HepG2 (cell line): ENCODE data around the gene HYAL2. TPM values are rescaled to one million over a fixed set of nuclear protein-coding genes. Genes with fewer than 3 reads are reported as not detected.

Source experiments
- AFF4 ChIP-seq: sonication (generic); formaldehyde crosslinking; IDR thresholded peaks from 2 replicates; pipeline ENCODE4 v1.4.0; 2020; ENCODE audit warnings: missing genetic modification reagents
- FOXP1 ChIP-seq, 2 experiments: fragments of 450-650 bp in 1 of 2; IDR thresholded peaks; 2 replicates each; pipeline ENCODE4 v1.6.1; 2017 to 2018; ENCODE audit warnings: antibody characterized with exemption in 1 of 2
- GATAD1 ChIP-seq: IDR thresholded peaks from 2 replicates; pipeline ENCODE4 v1.6.1; 2016; ENCODE audit warnings: missing genetic modification reagents, missing compliant biosample characterization
- IKZF4 ChIP-seq: sonication (generic); formaldehyde crosslinking; IDR thresholded peaks from 2 replicates; pipeline ENCODE4 v1.5.1; 2020; ENCODE audit warnings: borderline replicate concordance, mild to moderate bottlenecking, low read depth, missing genetic modification reagents; ENCODE audit errors: not compliant biosample characterization
- MAF1 ChIP-seq: sonication (generic); formaldehyde crosslinking; IDR thresholded peaks from 2 replicates; pipeline ENCODE4 v1.5.0; 2020; ENCODE audit warnings: missing genetic modification reagents, borderline replicate concordance
- MAX ChIP-seq: IDR thresholded peaks from 2 replicates; pipeline ENCODE4 v1.6.1; 2012; ENCODE audit warnings: inconsistent platforms
- MLX ChIP-seq: IDR thresholded peaks from 2 replicates; pipeline ENCODE4 v1.6.1; 2016
- NR2F1 ChIP-seq, 2 experiments: fragments of 450-650 bp in 1 of 2; formaldehyde crosslinking in 1 of 2; IDR thresholded peaks; 2 replicates each; pipeline versions ENCODE4 v1.5.0 to v1.6.1; 2016 to 2020; ENCODE audit warnings: mild to moderate bottlenecking in 1 of 2, missing compliant biosample characterization in 1 of 2, missing genetic modification reagents in 1 of 2, moderate library complexity in 1 of 2
- SIX1 ChIP-seq: sonication (generic); formaldehyde crosslinking; IDR thresholded peaks from 2 replicates; pipeline ENCODE4 v1.4.0; 2020; ENCODE audit warnings: missing genetic modification reagents, borderline replicate concordance
- TFDP2 ChIP-seq: sonication (generic); formaldehyde crosslinking; IDR thresholded peaks from 2 replicates; pipeline ENCODE4 v1.4.0; 2020; ENCODE audit warnings: missing genetic modification reagents
- ZBTB2 ChIP-seq: sonication (generic); formaldehyde crosslinking; IDR thresholded peaks from 2 replicates; pipeline ENCODE4 v1.8.0; 2022; ENCODE audit warnings: low read depth, missing genetic modification reagents
- ZKSCAN8 ChIP-seq: IDR thresholded peaks from 2 replicates; pipeline ENCODE4 v1.6.1; 2016; ENCODE audit warnings: borderline replicate concordance, missing genetic modification reagents, missing compliant biosample characterization
- ZNF143 ChIP-seq: sonication (generic); formaldehyde crosslinking; IDR thresholded peaks from 2 replicates; pipeline ENCODE4 v1.4.0; 2020; ENCODE audit warnings: missing genetic modification reagents
- ZNF160 ChIP-seq: sonication (generic); formaldehyde crosslinking; IDR thresholded peaks from 2 replicates; pipeline ENCODE4 v1.8.0; 2022; ENCODE audit warnings: mild to moderate bottlenecking, inconsistent platforms, missing genetic modification reagents
- ZNF280B ChIP-seq: sonication (generic); formaldehyde crosslinking; IDR thresholded peaks from 2 replicates; pipeline ENCODE4 v1.5.0; 2020; ENCODE audit warnings: missing genetic modification reagents, mild to moderate bottlenecking, borderline replicate concordance
- ZNF354B ChIP-seq: sonication (generic); formaldehyde crosslinking; IDR thresholded peaks from 2 replicates; pipeline ENCODE4 v1.8.0; 2022; ENCODE audit warnings: mild to moderate bottlenecking, missing genetic modification reagents
- ZNF879 ChIP-seq: sonication (generic); formaldehyde crosslinking; IDR thresholded peaks from 2 replicates; pipeline ENCODE4 v1.8.1; 2023; ENCODE audit warnings: missing genetic modification reagents
- ZZZ3 ChIP-seq: sonication (generic); formaldehyde crosslinking; IDR thresholded peaks from 2 replicates; pipeline ENCODE4 v1.4.0; 2020; ENCODE audit warnings: missing genetic modification reagents, mild to moderate bottlenecking, borderline replicate concordance
- polyA plus RNA-seq, 8 experiments: library from polyadenylated mRNA; depleted of rRNA in 3 of 8; stranded (reverse) in 7 of 8; unstranded in 1 of 8; fragments of >200 nt; fragmentation: Illumina TruSeq in 4 of 8; extraction: Trizol in 4 of 8; gene quantifications; 2 replicates each; pipeline versions ENCODE4 v1.2.1 to v1.2.3, GENCODE V29; 2011 to 2016; ENCODE audit warnings: low read depth in 4 of 8, missing spikeins in 1 of 8, mixed read lengths in 1 of 8; ENCODE audit not compliant: insufficient read depth in 1 of 8
- total RNA-seq, 5 experiments: library from RNA; depleted of rRNA; stranded (reverse); fragments of >200 nt; fragmentation: Illumina TruSeq; extraction: Trizol; gene quantifications; 2 replicates each; pipeline ENCODE4 v1.2.3, GENCODE V29; 2016; ENCODE audit warnings: low read depth in 1 of 5

The HYAL2 gene
- total and polyA plus RNA-seq, 2 of the 13 experiments (the other 11 are each of a cell fraction or from before 2014, with no cell fraction given) = 76.2 to 102 TPM

GRCh38 chr3:50292159-50293078 is 30.1 kb downstream of the HYAL2 start, which contains the start of gene IFRD2 (continued):
- TF ChIP-seq TFDP2 (CRISPR knock-in tag) (peak; percentile 88), SIX1 (CRISPR knock-in tag) (no peak), ZNF354B (peak; percentile 3; the same call in 1 of the 2 replicates), MLX (no peak), MAF1 (CRISPR knock-in tag) (no peak), MAX (peak; percentile 76), ZZZ3 (no peak), IKZF4 (no peak), ZNF879 (no peak), ZNF143 (CRISPR knock-in tag) (peak; percentile 97), ZNF160 (CRISPR knock-in tag) (no peak), ZBTB2 (CRISPR knock-in tag) (peak; percentile 83; the same call in 1 of the 2 replicates), AFF4 (CRISPR knock-in tag) (no peak), GATAD1 (CRISPR knock-in tag) (peak; percentile 92), ZKSCAN8 (no peak), ZNF280B (no peak; the same call in 1 of the 2 replicates), FOXP1 (IDR thresholded peaks at IDR 0.05) (no peak), FOXP1 (CRISPR knock-in tag; IDR thresholded peaks at IDR 0.05) (no peak), NR2F1 (CRISPR knock-in tag; IDR thresholded peaks at IDR 0.05) (0 out of 4 replicates have a peak, but pooled peaks of 1 of the 2 experiments have one; percentile 16)
